ENCODE results near the gene ZCCHC7. TPM values are rescaled to one million over a fixed set of nuclear protein-coding genes. Genes with fewer than 3 reads are reported as not detected.
"Not testable (repeated sequence)": the region's sequence is repeated elsewhere in the genome, so short reads cannot be mapped to it uniquely, and the experiment has no call there.

The ZCCHC7 gene
- total and polyA plus RNA-seq, 4 donors: 9.8 to 30.5 (median 18.8) TPM

- Histone ChIP-seq H3K27ac (ENCODE audit: low read depth in 1 of 2, low read length in 2 of 2) (no peak overlapping the region), H3K9me3 (ENCODE audit: control insufficient read depth, low read length) (peaks cover 3% of the 10 kb centered on the region), H3K27me3 (ENCODE audit: control insufficient read depth in 1 of 2, insufficient read depth in 2 of 2, low read length in 1 of 2) (peaks cover 0 to 3% of the 10 kb centered on the region in 2 donors), H3K4me3 (ENCODE audit: low read length in 2 of 2) (no peak overlapping the region), H3K36me3 (ENCODE audit: control insufficient read depth in 1 of 2, insufficient read depth in 2 of 2, low read length in 1 of 2) (no peaks in the 10 kb centered on the region), H3K4me1 (ENCODE audit: control insufficient read depth in 1 of 2, insufficient read depth in 2 of 2, low read length in 2 of 2) (no peaks in the 10 kb centered on the region)
- ATAC-seq (ENCODE audit: low FRiP score) (no peak), DNase-seq (no peak)
- intact Hi-C loops (cut with DNase I): no loop called here
- 82 to 87% methylated on average over 3 of the region's 3 CpGs for WGBS, 2 donors
Measured at GRCh38 chr9:37107701-37108100, 12.7 kb upstream of the ZCCHC7 start.

GRCh38 chr9:37114442-37114841, 5.9 kb upstream of the ZCCHC7 start:
- H3K4me1 ChIP-seq (ENCODE audit: control insufficient read depth in 1 of 2, insufficient read depth in 2 of 2, low read length in 2 of 2); ATAC-seq (ENCODE audit: low FRiP score); H3K27me3 ChIP-seq (ENCODE audit: control insufficient read depth in 1 of 2, insufficient read depth in 2 of 2, low read length in 1 of 2); DNase-seq; H3K9me3 ChIP-seq (ENCODE audit: control insufficient read depth, low read length); H3K4me3 ChIP-seq (ENCODE audit: low read length in 2 of 2); H3K36me3 ChIP-seq (ENCODE audit: control insufficient read depth in 1 of 2, insufficient read depth in 2 of 2, low read length in 1 of 2); H3K27ac ChIP-seq (ENCODE audit: low read depth in 1 of 2, low read length in 2 of 2); intact Hi-C loops (cut with DNase I): not testable (repeated sequence)
- WGBS, 2 donors: 90 to 91% methylated on average over 4 of the region's 4 CpGs

- H3K27me3 ChIP-seq (ENCODE audit: control insufficient read depth in 1 of 2, insufficient read depth in 2 of 2, low read length in 1 of 2): no peaks in the 10 kb centered on the region
- WGBS, 2 donors: 88 to 91% methylated on average over 3 of the region's 3 CpGs
- no peaks in the 10 kb centered on the region for H3K4me1 ChIP-seq (ENCODE audit: control insufficient read depth in 1 of 2, insufficient read depth in 2 of 2, low read length in 2 of 2)
- H3K27ac ChIP-seq (ENCODE audit: low read depth in 1 of 2, low read length in 2 of 2): no peak overlapping the region
- ATAC-seq (ENCODE audit: low FRiP score): no peak
- intact Hi-C loops (cut with DNase I): no loop called here
- no peak overlapping the region for H3K4me3 ChIP-seq (ENCODE audit: low read length in 2 of 2)
- H3K9me3 ChIP-seq (ENCODE audit: control insufficient read depth, low read length): no peaks in the 10 kb centered on the region
- no peak for DNase-seq
- H3K36me3 ChIP-seq (ENCODE audit: control insufficient read depth in 1 of 2, insufficient read depth in 2 of 2, low read length in 1 of 2): no peaks in the 10 kb centered on the region
Measured at GRCh38 chr9:37117956-37118355, 2.4 kb upstream of the ZCCHC7 start.

GRCh38 chr9:37119360-37119759, 1.0 kb upstream of the ZCCHC7 start:
- no peaks in the 10 kb centered on the region for H3K4me1 ChIP-seq (ENCODE audit: control insufficient read depth in 1 of 2, insufficient read depth in 2 of 2, low read length in 2 of 2)
- no peaks in the 10 kb centered on the region for H3K27me3 ChIP-seq (ENCODE audit: control insufficient read depth in 1 of 2, insufficient read depth in 2 of 2, low read length in 1 of 2)
- H3K27ac ChIP-seq (ENCODE audit: low read depth in 1 of 2, low read length in 2 of 2): no peak overlapping the region
- intact Hi-C loops (cut with DNase I): no loop called here
- DNase-seq (no peak), ATAC-seq (ENCODE audit: low FRiP score) (no peak)
- no peak overlapping the region for H3K4me3 ChIP-seq (ENCODE audit: low read length in 2 of 2)
- no peaks in the 10 kb centered on the region for H3K9me3 ChIP-seq (ENCODE audit: control insufficient read depth, low read length)
- 95 to 98% methylated on average over 9 of the region's 9 CpGs for WGBS, 2 donors
- no peaks in the 10 kb centered on the region for H3K36me3 ChIP-seq (ENCODE audit: control insufficient read depth in 1 of 2, insufficient read depth in 2 of 2, low read length in 1 of 2)

GRCh38 chr9:37120843-37121335, 515 bp downstream of the ZCCHC7 start:
- intact Hi-C loops (cut with DNase I): loop anchor here (1.0 to 2.0 kb wide), 3 partner anchors 42 to 302 kb away; partner anchors contain the start of gene GRHPR (in 1 of the 2)
- ATAC-seq (ENCODE audit: low FRiP score): peak; percentile 52

GRCh38 chr9:37121881-37122280, 1.5 kb downstream of the ZCCHC7 start:
- no peaks in the 10 kb centered on the region for H3K27me3 ChIP-seq (ENCODE audit: control insufficient read depth in 1 of 2, insufficient read depth in 2 of 2, low read length in 1 of 2)
- H3K9me3 ChIP-seq (ENCODE audit: control insufficient read depth, low read length): no peaks in the 10 kb centered on the region
- DNase-seq (no peak), ATAC-seq (ENCODE audit: low FRiP score) (no peak)
- peaks cover 0 to 1% of the 10 kb centered on the region in 2 donors for H3K36me3 ChIP-seq (ENCODE audit: control insufficient read depth in 1 of 2, insufficient read depth in 2 of 2, low read length in 1 of 2)
- no peaks in the 10 kb centered on the region for H3K4me1 ChIP-seq (ENCODE audit: control insufficient read depth in 1 of 2, insufficient read depth in 2 of 2, low read length in 2 of 2)
- no peak overlapping the region for H3K27ac ChIP-seq (ENCODE audit: low read depth in 1 of 2, low read length in 2 of 2)
- 50 to 55% methylated on average over 4 of the region's 4 CpGs for WGBS, 2 donors
- no peak overlapping the region for H3K4me3 ChIP-seq (ENCODE audit: low read length in 2 of 2)
- intact Hi-C loops (cut with DNase I): loop anchor here (2.0 kb wide), 2 partner anchors 43 to 301 kb away; partner anchors contain the start of gene GRHPR (in 1 of the 2)

More at GRCh38 chr9:37120843-37121335, 515 bp downstream of the ZCCHC7 start:
- 1% methylated on average over 23 of the region's 23 CpGs for WGBS, 2 donors
- H3K4me1 ChIP-seq (ENCODE audit: control insufficient read depth in 1 of 2, insufficient read depth in 2 of 2, low read length in 2 of 2); H3K27me3 ChIP-seq (ENCODE audit: control insufficient read depth in 1 of 2, insufficient read depth in 2 of 2, low read length in 1 of 2); H3K36me3 ChIP-seq (ENCODE audit: control insufficient read depth in 1 of 2, insufficient read depth in 2 of 2, low read length in 1 of 2); H3K9me3 ChIP-seq (ENCODE audit: control insufficient read depth, low read length): not testable (repeated sequence)
- H3K4me3 ChIP-seq (ENCODE audit: low read length in 2 of 2): peak overlapping the region; percentile 55 to 86
- peak in 1 of 2 donors; percentile 84 for DNase-seq
- H3K27ac ChIP-seq (ENCODE audit: low read depth in 1 of 2, low read length in 2 of 2): peak overlapping the region in 1 of 2 donors; percentile 61

- no peak for DNase-seq
- Histone ChIP-seq H3K9me3 (ENCODE audit: control insufficient read depth, low read length) (no peaks in the 10 kb centered on the region), H3K36me3 (ENCODE audit: control insufficient read depth in 1 of 2, insufficient read depth in 2 of 2, low read length in 1 of 2) (peaks cover 2 to 4% of the 10 kb centered on the region in 2 donors), H3K27me3 (ENCODE audit: control insufficient read depth in 1 of 2, insufficient read depth in 2 of 2, low read length in 1 of 2) (no peaks in the 10 kb centered on the region), H3K27ac (ENCODE audit: low read depth in 1 of 2, low read length in 2 of 2) (no peak overlapping the region), H3K4me3 (ENCODE audit: low read length in 2 of 2) (no peak overlapping the region), H3K4me1 (ENCODE audit: control insufficient read depth in 1 of 2, insufficient read depth in 2 of 2, low read length in 2 of 2) (no peaks in the 10 kb centered on the region)
- no peak for ATAC-seq (ENCODE audit: low FRiP score)
- 93 to 96% methylated on average over 6 of the region's 6 CpGs for WGBS, 2 donors
- intact Hi-C loops (cut with DNase I): no loop called here
Measured at GRCh38 chr9:37126214-37126788, 5.9 kb downstream of the ZCCHC7 start.

GRCh38 chr9:37127018-37127417, 6.6 kb downstream of the ZCCHC7 start:
- intact Hi-C loops (cut with DNase I): no loop called here
- H3K4me1 ChIP-seq (ENCODE audit: control insufficient read depth in 1 of 2, insufficient read depth in 2 of 2, low read length in 2 of 2): no peaks in the 10 kb centered on the region
- no peak overlapping the region for H3K27ac ChIP-seq (ENCODE audit: low read depth in 1 of 2, low read length in 2 of 2)
- no peak for ATAC-seq (ENCODE audit: low FRiP score)
- no peak for DNase-seq
- no peaks in the 10 kb centered on the region for H3K9me3 ChIP-seq (ENCODE audit: control insufficient read depth, low read length)
- H3K27me3 ChIP-seq (ENCODE audit: control insufficient read depth in 1 of 2, insufficient read depth in 2 of 2, low read length in 1 of 2): no peaks in the 10 kb centered on the region
- WGBS, 2 donors: 85 to 93% methylated on average over 3 of the region's 3 CpGs
- H3K36me3 ChIP-seq (ENCODE audit: control insufficient read depth in 1 of 2, insufficient read depth in 2 of 2, low read length in 1 of 2): peaks cover 2 to 4% of the 10 kb centered on the region in 2 donors
- H3K4me3 ChIP-seq (ENCODE audit: low read length in 2 of 2): no peak overlapping the region

GRCh38 chr9:37128051-37128450, 7.7 kb downstream of the ZCCHC7 start:
- no peak for DNase-seq
- Histone ChIP-seq H3K27ac (ENCODE audit: low read depth in 1 of 2, low read length in 2 of 2) (no peak overlapping the region), H3K4me1 (ENCODE audit: control insufficient read depth in 1 of 2, insufficient read depth in 2 of 2, low read length in 2 of 2) (no peaks in the 10 kb centered on the region), H3K27me3 (ENCODE audit: control insufficient read depth in 1 of 2, insufficient read depth in 2 of 2, low read length in 1 of 2) (no peaks in the 10 kb centered on the region), H3K9me3 (ENCODE audit: control insufficient read depth, low read length) (no peaks in the 10 kb centered on the region), H3K4me3 (ENCODE audit: low read length in 2 of 2) (no peak overlapping the region), H3K36me3 (ENCODE audit: control insufficient read depth in 1 of 2, insufficient read depth in 2 of 2, low read length in 1 of 2) (peaks cover 2 to 7% of the 10 kb centered on the region in 2 donors)
- WGBS, 2 donors: 95 to 98% methylated on average over 3 of the region's 3 CpGs
- no peak for ATAC-seq (ENCODE audit: low FRiP score)
- intact Hi-C loops (cut with DNase I): no loop called here

All from aorta (tissue), 5 donors.